Dedifferentiated amniotic fluid mesenchymal stem cell (primary cell): ENCODE results near the gene PLXNC1.

Source experiments
- DNase-seq: peaks from one replicate; pipeline ENCODE4 v3.0.0-alpha.2; 2016; ENCODE audit errors: extremely low spot score

PLXNC1 gene

DNA sequence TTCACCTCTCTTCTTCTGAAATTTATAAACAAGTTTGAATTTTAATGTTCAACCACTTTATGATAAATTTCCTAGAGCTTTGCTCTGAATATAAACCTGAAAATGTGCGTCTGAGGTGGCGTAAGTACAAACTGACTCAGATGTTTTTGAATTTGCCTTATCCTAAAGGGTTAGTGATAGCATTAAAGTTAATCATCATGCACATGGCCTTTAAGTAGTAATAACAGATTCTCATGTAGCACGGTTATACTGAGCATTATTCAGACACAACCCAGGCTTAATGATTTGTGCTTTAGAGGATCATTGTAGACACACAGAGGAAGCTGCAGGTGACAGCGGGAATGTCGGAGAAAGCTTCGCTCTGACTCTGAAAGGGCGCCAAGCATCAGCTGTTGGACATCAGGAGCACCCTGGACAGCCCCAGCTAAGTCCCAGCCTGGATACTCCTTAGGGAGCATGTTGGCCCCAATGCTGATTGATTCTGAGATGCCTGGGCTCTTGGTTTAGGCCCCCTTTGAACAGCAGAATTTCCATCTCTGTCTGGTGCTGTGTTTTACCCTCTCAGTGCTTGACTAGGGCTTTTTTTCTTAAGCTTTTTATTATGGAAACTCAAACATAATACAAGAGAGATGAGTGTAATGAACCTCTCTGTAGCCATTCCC, 91.1 kb downstream of the PLXNC1 start:
- DNase-seq: no peak

DNA sequence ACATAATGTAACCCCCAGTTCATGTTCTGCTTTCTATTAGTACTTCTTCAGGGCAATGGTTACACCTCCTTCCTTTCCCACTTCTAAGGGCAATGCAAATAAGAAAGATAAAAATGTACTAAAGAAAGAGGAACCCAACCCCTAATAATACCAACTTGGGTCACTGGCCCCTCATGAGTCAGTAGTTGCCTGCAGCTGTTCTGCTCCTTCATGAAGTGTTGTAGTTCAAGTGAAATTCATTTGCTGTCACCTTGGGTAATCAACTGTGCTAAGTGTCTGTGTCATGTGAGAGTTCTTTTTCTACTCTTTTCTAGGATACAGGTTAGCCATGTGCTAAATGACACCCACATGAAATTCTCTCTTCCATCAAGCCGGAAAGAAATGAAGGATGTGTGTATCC, 91.8 kb downstream of the PLXNC1 start:
- DNase-seq: no peak

DNA sequence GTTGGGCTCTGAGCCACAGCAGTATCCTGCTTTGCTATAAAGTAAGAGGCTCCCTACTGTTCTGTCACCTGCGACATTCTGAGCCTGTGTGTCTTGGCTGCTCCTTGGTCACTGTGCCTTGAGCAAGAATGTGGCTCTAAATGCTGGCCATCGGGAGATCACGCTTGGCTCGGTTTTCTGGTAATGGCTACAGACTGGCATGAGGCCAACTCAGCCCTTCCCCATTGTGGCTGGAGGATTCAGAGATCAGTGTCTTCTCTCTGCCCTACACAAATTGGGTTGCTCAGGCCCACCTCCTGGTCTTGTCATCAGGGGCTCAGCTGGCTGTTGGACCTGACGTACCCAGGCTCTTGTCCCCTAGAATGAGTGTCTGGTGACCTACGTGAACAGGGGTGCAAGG, 94.5 kb downstream of the PLXNC1 start:
- no peak for DNase-seq

DNA sequence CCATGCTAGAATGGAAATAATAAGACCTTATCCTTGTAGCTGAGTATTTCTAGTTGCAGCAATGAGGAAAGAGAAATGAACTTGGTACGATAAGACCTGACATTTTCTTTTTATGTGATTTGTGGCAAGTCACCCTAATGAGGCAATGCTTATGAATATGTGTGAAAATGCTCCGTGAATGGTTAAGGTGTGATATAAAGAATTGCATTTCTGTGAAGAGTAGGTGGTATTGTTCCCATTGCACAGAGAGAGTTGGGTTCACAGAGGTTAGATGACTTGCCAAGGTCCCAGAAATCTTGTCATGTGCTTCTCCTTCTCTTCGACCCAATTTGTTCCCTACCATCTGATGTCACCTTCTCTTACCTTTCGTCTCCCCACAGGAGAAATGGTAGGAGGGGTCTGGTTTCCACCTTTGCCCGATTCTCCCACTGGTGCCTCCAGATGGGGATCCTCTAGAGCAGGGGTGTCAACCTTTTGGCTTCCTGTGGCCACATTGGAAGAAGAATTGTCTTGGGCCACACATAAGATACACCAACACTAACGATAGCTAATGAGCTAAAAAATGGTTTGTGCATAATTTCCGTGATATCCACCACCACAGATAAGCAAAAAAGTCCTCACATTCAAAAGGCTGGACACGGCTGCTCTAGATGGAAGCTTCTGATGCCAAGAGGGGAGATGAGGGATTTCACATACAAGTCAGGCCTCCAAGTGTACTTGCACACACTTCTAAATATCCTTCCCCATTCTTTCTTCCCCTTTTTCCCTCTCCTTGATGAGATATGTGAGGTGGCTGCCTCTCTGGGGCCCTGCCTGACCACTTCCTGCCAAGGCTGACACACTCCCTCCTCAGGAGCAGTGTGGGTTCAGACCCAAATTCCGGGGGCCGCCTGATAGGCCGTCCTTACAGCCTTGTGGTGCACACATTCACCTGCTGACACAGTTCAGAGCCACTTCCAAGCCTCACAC, 96.1 kb downstream of the PLXNC1 start:
- DNase-seq: no peak

DNA sequence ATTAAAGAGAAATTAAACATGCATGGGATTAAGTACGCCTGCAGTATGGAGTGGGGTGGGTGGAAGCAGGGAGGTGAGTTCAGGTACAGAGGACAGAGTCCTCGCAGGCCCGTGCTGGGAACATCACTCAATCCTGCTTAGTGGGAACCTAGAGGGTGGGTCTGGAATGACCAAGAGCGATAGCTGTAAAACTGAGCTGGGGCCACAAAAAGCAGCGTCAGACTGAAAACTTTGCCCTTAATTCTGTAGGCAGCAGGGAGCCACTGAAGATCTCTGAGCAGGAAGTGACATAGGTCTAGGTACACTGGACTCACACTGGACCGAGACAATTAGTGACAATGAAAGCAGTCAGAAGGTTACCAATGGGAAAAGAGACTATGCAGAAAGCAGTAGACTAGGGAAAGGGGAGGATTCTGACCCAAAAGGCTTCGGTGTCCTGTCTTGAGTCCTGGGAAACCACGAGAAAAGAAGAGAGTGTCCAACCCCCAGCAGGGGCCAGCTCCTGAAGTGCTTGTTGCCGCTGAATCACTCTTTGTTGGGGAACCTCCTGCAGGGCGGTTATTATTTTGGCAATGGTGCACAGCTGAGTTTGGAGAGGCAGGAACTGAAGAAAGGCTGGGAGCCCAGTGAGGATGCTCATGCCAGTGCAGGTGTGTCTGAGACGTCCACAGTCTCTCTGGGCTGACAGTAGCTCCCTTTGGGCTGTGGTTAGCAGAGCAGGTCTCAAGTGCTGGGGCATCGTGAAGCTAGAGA, 97.4 kb downstream of the PLXNC1 start:
- DNase-seq: no peak

DNA sequence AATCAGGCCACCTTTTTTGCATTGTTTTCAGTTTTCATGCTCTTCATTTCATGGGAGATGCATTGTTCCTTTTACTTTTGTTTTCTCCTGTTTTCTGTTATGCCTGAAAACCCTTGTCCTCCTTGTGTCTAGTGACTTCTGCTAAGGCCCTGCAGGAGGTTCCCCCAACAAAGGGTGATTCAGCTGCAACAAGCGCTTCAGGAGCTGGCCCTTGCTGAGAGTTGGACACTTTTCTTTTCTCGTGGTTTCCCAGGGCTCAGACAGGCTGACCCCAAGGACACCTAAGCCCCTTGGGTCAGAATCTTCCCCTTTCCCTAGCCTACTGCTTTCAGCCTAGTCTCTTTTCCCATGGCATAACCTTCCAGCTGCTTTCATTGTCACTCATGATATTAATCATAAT, 98.9 kb downstream of the PLXNC1 start:
- DNase-seq: no peak

DNA sequence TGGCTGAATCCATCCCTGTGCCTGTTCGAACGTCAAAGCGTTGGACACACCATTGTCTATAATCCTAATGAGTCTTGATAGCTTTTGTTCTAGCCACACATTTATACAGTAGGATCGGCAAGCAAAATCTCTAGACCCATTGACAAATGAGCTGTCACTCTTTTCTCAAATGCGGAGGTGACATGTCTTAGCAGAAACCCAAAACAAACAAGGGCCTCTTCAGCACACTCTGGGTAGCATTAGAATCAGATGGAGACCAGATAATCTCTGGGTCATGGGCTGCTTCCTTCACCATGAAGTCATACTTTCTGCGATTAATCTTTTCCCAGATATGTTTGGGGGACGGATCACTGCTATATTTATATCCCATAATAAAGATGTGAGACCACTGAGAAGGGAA, 100.2 kb downstream of the PLXNC1 start:
- no peak for DNase-seq

DNA sequence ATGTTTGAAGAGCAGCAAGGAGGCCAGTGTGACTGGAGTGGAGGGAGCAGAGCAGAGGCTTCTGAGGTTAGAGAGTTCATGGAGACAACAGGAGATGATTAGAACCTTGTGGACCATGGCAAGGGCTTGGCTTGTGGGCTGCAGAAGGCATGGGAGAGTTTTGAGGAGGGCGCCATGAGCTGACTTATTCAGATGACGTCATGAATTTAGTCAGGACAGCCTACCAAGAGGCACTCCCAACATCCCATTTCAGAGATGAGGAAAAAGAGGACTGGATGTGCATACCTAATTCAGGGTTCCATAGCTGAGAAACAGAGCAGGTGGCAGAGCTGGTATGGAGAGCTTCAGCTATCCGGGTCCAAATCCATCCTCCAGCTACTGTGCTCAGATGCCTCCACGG, 101.8 kb downstream of the PLXNC1 start:
- DNase-seq: no peak

DNA sequence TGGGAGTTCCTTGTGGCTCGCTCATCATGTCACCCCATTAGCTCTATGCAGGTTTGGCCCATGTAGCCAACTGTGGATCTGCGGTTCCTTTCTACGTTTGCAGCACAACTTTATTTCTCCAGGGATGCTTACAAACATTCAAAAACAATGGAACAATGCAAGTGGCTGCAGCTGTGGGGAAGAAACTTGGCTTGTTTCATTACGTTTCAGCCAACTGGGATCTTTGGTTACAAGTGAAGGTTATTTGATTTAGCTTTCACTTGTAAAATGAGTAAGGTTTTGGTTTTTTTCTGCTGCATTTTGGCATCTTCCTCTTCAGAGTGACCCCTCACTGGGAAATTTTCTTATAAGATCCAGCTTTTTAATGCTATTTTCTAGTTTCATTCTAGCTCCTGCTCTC, 105.9 kb downstream of the PLXNC1 start:
- no peak for DNase-seq

DNA sequence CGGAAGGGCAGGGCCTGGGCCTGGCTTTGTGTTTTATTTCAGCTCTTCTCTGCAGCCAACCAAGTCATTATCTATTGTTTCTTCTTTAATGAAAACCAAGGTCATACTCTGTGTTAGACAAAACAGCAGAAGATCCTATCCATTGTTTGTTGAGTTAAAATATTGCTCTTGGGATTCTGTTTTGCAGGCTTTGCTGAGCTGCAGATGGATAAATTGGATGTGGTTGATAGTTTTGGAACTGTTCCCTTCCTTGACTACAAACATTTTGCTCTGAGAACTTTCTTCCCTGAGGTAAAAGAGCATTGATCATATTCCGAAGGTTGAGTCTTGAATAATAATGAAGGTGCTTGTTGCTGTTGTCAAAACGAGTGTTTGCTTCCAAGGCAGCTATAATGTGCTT, 106.6 kb downstream of the PLXNC1 start:
- no peak for DNase-seq

DNA sequence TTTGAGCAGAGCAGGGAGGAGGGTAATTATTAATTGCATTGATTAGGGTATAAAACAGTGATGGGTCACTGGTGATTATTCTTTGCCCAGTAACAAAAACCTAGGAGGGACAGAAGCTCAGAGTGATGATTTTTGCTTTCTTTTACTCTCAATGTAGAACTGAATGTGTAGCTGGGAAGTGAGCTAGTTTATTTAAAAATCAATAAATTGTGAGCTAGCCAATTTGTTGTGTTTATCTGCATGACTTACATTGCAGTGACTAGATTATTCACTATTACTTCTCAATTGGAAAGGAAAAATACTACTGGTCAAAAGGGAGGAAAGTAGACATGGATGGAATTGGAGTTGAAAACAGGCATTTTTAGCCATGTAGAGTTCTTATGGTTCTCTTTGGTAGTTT, 107.1 kb downstream of the PLXNC1 start:
- DNase-seq: no peak

DNA sequence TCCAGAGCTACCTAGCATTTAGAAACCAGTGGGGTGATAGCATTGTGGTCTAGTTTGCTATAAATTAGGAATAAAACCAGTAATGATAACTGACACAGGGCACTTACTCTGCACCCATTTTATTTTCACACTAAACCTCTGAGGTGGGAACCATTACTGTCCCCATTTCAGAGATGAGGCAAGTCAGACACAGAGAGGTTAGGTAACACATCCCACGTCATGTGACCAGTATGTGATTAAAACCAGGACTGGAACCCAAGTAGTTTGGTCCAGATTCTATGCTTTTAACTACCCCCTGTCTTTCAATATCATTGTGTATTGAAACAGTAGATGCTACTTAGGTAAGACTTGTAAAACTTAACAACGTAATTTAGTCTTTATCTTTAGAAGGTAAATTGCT, 110.2 kb downstream of the PLXNC1 start:
- no peak for DNase-seq

DNA sequence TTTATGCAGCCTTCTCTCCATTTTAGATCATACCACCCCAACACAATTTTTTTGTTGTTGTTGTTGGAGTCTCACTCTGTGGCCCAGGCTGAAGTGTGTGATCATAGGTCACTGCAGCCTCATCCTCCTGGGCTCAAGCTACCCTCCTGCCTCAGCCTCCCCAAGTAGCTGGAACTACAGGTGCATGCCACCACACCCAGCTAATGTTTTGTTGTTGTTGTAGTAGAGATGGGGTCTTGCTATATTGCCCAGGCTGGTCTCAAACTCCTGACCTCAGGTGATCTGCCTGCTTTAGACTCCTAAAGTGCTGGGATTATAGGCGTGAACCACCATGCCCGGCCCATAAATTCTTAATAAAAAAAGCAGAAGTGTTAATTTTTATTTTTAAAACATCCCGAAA, 111.6 kb downstream of the PLXNC1 start:
- DNase-seq: no peak

DNA sequence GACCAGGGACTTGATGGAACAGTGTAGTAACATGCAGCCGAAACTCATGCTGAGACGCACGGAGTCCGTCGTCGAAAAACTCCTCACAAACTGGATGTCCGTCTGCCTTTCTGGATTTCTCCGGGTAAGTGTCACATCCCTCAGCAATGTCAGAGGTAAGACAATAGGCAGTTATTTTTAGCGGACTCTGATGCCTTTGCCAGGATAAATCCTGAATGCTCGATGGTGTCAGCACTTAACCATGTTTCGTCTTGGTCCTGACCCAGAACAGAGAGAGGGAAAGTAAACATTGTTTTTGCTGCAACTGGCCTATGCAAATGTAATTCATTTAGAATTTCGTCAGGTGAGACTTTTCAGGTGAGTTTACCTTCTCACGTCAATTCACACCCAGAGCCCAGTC, 112.3 kb downstream of the PLXNC1 start:
- DNase-seq: no peak

DNA sequence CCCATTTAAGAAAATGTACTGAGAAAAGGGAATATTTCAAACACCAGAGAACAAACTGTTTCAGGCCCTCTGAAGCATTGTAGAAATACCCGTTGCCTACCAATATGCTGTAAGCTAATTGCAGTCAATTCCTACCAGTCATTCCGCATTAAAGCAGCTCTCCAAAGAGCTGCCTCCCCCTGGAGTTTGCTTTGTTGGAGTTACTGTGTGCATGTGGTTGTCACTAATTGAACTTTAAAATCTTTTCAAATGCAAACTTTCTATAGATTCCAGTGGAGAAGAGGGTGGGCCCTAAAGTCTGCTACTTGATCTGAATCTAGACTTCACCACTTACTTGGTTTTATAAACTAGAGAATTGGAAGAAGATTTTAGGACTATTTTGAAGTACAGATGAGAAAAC, 112.7 kb downstream of the PLXNC1 start:
- no peak for DNase-seq

DNA sequence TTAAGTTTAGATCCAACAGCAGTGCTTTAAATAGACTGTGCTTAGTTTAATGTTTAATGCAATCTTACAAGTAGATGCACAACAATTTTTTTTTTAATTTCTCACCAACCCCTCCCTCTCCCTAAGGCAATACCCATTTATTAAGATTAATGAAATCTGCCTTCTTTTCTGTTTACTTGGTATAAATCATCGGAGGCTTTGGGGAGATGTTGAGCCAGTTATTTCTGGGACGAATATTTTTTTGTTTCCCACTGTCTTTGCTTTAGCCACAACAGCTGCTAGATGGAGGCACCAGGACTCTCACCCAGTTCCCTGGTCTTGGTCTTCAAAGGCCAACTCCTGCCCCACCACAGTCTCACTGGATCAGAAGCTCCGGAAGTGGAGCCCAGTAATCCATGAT, 113.4 kb downstream of the PLXNC1 start:
- no peak for DNase-seq

DNA sequence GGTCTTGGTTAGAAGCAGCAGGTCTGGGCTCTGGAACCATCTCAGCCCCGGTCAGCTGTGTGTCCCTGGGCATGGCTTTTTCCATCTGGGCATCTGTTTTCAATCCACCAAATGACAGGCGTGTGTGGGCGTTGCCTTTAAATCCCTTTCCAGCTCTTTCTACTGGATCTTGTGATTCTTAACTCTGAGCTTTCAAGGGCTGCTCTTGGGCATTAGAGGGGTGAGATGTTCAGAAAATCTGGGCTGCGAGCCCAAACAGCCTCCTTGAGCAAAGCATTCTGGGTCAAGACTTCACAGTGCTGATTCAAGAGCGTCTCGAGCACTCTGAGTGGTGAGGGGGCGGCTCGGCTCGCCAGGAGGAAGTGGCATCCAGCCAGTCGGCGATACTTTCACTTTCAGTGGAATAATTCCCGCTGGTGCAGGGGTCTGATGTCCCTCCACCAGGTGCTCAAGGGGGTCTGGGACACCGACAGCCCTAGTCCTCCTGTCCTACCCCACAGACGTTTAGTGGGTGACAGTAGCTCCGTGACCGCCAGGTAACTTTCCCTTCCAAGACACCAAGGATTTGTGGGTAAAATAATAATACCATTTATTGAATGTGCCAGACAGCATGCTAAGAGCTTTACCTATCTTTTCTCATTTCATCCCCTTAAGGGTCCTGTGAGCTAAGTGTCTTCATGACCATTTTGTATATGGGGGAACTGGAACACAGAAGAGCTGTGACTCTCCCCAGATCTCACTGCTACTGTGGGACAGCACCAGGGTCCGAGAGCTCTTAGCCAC, 114.0 kb downstream of the PLXNC1 start:
- DNase-seq: peak; percentile 98

DNA sequence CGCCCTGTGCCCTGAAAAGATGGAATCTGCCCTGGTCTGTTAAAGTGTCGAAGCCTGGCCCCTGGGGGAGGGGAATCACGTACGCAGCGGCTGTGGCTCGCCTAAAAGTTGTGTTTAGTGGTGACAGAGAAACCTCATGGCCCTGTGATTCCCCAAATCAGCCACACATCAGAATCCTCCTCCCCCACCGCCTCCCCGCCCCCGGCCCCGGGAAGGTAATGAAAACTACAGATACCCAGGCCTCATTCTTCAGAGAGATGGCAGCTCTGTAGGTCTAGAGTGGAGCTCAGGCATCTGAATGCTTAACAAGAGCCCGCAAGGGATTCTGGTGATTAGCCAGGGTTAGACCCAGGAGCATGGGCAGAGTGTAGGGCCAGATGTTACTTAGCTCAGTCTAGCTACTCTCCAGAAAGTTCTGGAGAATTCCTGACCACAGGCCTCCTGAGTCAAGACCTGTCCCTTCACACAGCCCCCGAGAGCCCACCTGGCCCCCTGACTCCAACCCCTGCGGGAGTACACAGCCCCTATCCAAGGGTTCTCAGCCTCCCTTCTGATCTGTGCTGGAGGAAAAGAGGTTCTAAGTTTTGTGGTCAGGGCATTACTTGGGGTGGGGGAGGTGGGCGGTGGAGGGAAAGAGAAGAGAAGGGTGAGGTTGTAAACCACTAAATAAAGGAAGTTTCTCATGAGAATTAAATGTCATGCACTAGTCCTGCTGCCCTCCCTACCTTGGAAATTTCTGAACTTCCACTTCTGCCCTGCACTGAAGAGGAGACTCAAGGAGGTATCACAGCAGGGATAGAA, 114.8 kb downstream of the PLXNC1 start:
- DNase-seq: no peak

DNA sequence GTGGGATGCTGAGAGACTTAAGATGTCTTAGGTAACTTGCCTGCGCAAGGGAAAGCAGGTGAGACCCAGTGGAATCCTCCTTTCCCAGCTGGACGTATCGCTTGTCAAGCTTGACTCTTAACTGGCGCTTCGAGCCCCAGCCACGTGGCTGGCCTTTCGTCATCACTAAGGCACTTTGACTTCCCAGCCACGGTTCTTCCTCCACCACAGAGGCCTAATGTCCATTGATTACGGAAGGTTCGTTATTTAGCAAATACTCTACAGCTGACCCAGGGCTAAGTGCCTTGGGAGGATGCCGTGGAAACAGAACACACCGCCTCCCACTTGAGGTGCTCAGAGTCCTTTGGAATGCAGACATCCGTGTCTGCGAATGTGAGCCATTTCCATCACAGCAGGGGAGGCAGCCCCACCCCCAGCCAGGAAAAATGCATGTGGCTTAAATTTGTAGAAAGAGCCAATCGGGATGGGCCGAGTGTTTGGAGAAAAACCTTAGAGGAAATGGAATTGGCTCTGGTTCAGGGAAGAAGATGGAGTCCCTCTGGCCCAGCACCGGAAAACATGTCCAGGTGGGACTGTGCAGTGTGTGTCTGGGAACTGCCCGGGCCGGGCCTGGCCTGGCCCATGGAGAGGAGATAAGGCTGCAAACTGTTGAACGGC, 115.7 kb downstream of the PLXNC1 start:
- no peak for DNase-seq

DNA sequence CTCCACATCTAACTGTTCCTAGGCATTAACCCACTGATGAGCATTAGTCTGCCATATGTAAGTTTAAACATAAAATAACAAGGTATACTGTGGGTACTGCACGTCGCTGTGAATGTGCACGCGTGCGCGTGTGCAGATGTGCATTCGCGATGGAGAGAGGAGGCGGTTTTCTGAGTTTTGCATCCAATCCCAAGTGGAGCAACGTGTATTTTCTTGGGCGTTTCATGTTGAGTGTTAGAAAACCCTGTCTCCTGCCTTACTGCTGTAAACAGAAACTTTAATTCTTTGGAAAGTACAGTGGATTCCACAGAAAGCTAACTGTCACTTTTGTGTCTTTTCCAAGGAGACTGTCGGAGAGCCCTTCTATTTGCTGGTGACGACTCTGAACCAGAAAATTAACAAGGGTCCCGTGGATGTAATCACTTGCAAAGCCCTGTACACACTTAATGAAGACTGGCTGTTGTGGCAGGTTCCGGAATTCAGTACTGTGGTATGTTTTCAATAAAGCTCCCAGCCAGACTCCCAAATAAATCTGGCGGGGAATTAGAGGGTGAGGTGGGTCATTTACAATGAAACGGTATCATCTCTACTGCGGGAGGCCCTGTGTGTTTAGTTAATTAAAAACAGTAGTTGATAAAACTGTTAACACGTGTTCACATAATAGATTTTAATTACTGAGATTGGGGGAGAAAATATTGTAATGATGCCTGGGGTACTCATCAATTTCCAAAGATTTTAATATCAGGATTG, 116.5 kb downstream of the PLXNC1 start:
- no peak for DNase-seq
